ENCODE measurements around the gene PIGO. TPM values are rescaled to one million over a fixed set of nuclear protein-coding genes. Genes with fewer than 3 reads are reported as not detected.

PIGO gene
- total and polyA plus RNA-seq, 3 experiments from 2014 or later: 26.4 to 32.1 (median 31.7) TPM

Other genes with a start within 250 kb of the PIGO start
- gene PHF24, start 138.3 kb downstream of the PIGO start, total RNA-seq: under 1 TPM in 1 of 2 experiments, not detected in 1; 0.04 TPM
- not detected for gene PHF24, start 138.3 kb downstream of the PIGO start, polyA plus RNA-seq
- gene DNAJB5, start 106.8 kb downstream of the PIGO start, total RNA-seq: 1 to 10 TPM; 3.3 to 3.7 TPM
- 2.4 TPM for gene DNAJB5, start 106.8 kb downstream of the PIGO start, polyA plus RNA-seq
- 100 to 1,000 TPM; 309 to 323 TPM for gene VCP, start 24.0 kb downstream of the PIGO start, total RNA-seq
- gene VCP, start 24.0 kb downstream of the PIGO start, polyA plus RNA-seq: 195 TPM
- gene FANCG, start 16.6 kb downstream of the PIGO start, total RNA-seq: 10 to 100 TPM; 90.6 to 95.4 TPM
- gene FANCG, start 16.6 kb downstream of the PIGO start, polyA plus RNA-seq: 10.0 TPM
- gene STOML2, start 6.5 kb upstream of the PIGO start, total RNA-seq: 100 to 1,000 TPM; 258 to 271 TPM
- gene STOML2, start 6.5 kb upstream of the PIGO start, polyA plus RNA-seq: 88.9 TPM
- 1 to 10 TPM; 4.4 to 6.3 TPM for gene ATOSB, start 19.3 kb upstream of the PIGO start, total RNA-seq
- gene ATOSB, start 19.3 kb upstream of the PIGO start, polyA plus RNA-seq: 6.4 TPM
- gene UNC13B, start 65.4 kb upstream of the PIGO start, total RNA-seq: 1 to 10 TPM; 3.2 to 3.5 TPM
- gene UNC13B, start 65.4 kb upstream of the PIGO start, polyA plus RNA-seq: 0.54 TPM